Cardiac muscle cell (in vitro differentiated cells and primary cell): ENCODE data around the gene MYO5B. TPM values are rescaled to one million over a fixed set of nuclear protein-coding genes. Genes with fewer than 3 reads are reported as not detected.

Source experiments
- DNase-seq, 2 donors: peaks; one replicate each; pipeline versions ENCODE4 v3.0.0 to v3.0.0-alpha.2; 2010 to 2017; ENCODE audit warnings: low read depth in 1 of 2, low spot score in 1 of 2
- H3K27ac ChIP-seq: fragments of 200-600 bp; sonication (generic); 2 replicates; pipeline ENCODE4 v1.5.1; 2016
- H3K27me3 ChIP-seq: fragments of 200-600 bp; sonication (generic); 2 replicates; pipeline ENCODE4 v1.6.0; 2016; ENCODE audit warnings: control low read depth
- H3K36me3 ChIP-seq: fragments of 200-600 bp; sonication (generic); 2 replicates; pipeline ENCODE4 v1.5.1; 2016; ENCODE audit warnings: control low read depth
- H3K4me1 ChIP-seq: fragments of 200-600 bp; sonication (generic); 2 replicates; pipeline ENCODE4 v1.8.1; 2017; ENCODE audit warnings: low read depth, mild to moderate bottlenecking, mixed run types
- H3K4me3 ChIP-seq: fragments of 200-600 bp; sonication (generic); 2 replicates; pipeline ENCODE4 v1.5.1; 2016; ENCODE audit warnings: mild to moderate bottlenecking
- H3K9me3 ChIP-seq: fragments of 200-600 bp; sonication (generic); 2 replicates; pipeline ENCODE4 v1.5.1; 2017; ENCODE audit warnings: low read depth, mild to moderate bottlenecking, control low read depth
- polyA plus RNA-seq: library from polyadenylated mRNA; unstranded; fragments of >200 nt; fragmentation: Nextera tagmentation; extraction: Ambion mirVana; gene quantifications from 2 replicates; pipeline ENCODE4 v1.2.1, GENCODE V29; 2016
- total RNA-seq: library from RNA; depleted of rRNA; stranded (reverse); fragments of >200 nt; gene quantifications from 2 replicates; pipeline ENCODE4 v1.2.3, GENCODE V29; 2016
- TF ChIP-seq, protein P1 (sequence below): IDR thresholded peaks from 2 replicates; pipeline ENCODE4 v1.5.1; 2012; ENCODE audit warnings: low read depth, mild to moderate bottlenecking, low read length

The MYO5B gene
- total and polyA plus RNA-seq, 2 experiments from 2014 or later: 3.0 to 16.7 TPM

DNA sequence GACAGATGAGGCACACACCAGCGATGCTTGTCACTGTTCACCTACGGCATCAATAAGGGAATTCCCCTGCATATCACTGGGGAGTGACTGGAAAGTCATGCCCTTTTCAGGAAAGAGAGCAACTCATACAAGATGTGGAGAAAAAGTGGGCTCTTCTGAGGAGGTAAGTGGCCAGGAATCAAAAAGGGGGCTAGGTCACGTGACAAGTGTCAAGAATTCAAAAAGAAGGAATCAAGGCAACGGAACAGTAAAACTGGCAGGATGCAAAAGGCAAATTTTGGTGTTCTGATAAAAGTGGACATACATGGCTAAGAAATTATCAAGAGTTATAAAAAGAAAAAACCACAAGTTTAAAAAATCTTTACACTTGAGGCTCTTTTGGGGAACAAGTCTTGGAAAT is 190.9 kb downstream of the MYO5B start:
- Histone ChIP-seq H3K27ac (no peak overlapping the region), H3K27me3 (peaks cover 77% of the 10 kb centered on the region), H3K36me3 (no peaks in the 10 kb centered on the region), H3K4me1 (no peaks in the 10 kb centered on the region), H3K9me3 (no peaks in the 10 kb centered on the region), H3K4me3 (no peak overlapping the region)
- TF ChIP-seq, protein P1, sequence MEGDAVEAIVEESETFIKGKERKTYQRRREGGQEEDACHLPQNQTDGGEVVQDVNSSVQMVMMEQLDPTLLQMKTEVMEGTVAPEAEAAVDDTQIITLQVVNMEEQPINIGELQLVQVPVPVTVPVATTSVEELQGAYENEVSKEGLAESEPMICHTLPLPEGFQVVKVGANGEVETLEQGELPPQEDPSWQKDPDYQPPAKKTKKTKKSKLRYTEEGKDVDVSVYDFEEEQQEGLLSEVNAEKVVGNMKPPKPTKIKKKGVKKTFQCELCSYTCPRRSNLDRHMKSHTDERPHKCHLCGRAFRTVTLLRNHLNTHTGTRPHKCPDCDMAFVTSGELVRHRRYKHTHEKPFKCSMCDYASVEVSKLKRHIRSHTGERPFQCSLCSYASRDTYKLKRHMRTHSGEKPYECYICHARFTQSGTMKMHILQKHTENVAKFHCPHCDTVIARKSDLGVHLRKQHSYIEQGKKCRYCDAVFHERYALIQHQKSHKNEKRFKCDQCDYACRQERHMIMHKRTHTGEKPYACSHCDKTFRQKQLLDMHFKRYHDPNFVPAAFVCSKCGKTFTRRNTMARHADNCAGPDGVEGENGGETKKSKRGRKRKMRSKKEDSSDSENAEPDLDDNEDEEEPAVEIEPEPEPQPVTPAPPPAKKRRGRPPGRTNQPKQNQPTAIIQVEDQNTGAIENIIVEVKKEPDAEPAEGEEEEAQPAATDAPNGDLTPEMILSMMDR: no peak
- DNase-seq: no peak

DNA sequence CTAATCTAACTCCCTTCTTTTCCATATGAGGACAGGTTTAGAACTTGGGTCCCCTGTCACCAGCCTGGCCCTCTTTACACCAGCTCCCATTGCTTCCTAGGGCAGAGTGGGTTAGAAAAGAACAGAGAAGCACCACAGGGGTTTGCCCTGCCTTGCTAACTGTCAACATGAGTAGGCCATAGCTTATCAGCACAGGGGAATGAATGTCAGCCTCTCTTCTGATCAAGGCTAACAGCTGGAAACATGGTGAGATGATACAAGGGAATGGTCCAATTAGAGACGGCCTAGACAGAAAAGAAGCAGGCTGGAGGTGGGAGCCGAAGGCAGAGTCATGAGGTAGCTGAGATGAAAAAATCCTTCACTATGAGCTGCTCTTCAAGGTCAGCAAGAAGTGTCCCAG is 192.2 kb downstream of the MYO5B start:
- peaks cover under 1% of the 10 kb centered on the region for H3K4me1 ChIP-seq
- H3K27me3 ChIP-seq: peaks cover 72% of the 10 kb centered on the region
- no peaks in the 10 kb centered on the region for H3K9me3 ChIP-seq
- no peaks in the 10 kb centered on the region for H3K36me3 ChIP-seq
- no peak overlapping the region for H3K4me3 ChIP-seq
- no peak overlapping the region for H3K27ac ChIP-seq
- TF ChIP-seq, protein P1: no peak
- DNase-seq: no peak

DNA sequence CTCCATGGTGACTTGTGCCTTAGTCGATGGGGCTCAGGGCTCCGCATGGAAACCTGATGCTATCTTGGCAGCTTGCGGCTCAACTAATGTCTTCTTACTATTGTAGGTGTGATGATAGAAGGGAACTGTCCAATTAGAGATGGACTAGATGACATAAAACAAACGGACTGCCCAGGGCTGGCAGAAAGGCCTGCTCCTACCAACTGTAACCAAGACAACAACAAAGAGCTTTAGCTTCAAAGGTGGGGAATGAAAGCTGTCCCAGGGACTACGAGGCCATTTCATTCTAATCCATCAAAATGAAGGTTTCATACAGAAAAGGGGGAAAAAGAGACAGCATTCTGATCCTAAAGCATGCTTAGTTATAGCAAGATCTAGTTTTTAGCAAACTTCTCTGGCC is 194.7 kb downstream of the MYO5B start:
- H3K4me1 ChIP-seq: peaks cover 2% of the 10 kb centered on the region
- H3K9me3 ChIP-seq: no peaks in the 10 kb centered on the region
- peaks cover 49% of the 10 kb centered on the region for H3K27me3 ChIP-seq
- no peak overlapping the region for H3K27ac ChIP-seq
- no peaks in the 10 kb centered on the region for H3K36me3 ChIP-seq
- H3K4me3 ChIP-seq: no peak overlapping the region
- TF ChIP-seq, protein P1: no peak
- no peak for DNase-seq

DNA sequence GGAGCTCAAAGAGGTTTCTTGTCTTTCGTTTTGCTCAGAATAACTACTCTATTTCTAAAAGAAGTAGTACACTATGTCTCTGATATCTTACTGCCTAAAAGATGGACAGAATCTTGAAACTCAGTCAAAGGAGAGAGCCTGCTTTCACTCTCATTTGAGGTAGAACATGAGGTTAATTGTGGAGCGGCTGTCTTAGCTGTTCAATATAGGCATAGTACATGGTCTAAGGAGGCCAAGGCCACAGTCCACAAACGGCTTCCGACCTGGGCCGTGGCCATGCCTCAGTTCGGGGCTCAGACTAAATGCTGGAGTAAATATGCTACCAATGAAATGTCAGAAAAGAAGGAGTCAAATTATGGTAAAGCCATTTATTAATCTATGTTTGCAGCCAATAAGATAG is 195.8 kb downstream of the MYO5B start:
- Histone ChIP-seq H3K4me1 (peaks cover 2% of the 10 kb centered on the region), H3K27ac (no peak overlapping the region), H3K4me3 (no peak overlapping the region), H3K27me3 (peaks cover 46% of the 10 kb centered on the region), H3K36me3 (no peaks in the 10 kb centered on the region), H3K9me3 (no peaks in the 10 kb centered on the region)
- TF ChIP-seq, protein P1: no peak
- no peak for DNase-seq

DNA sequence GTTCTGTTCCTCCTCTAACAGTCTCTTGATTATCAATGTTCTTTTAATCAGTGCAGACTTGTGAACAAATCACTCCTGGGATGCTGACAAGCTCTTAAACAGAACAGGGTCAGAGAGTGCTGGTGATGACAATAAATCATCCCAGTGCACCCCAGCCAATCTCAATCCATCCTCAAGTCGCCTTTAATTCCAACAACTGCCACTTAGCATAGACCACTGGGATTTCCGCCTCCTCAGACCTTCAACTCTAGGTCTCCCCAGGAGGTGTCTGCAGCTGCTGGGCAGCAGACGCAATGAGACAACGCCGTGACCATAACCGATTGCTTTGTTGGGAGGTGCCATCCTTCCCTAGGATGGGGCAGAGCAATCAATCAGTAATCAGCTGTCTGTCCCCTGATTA is 197.4 kb downstream of the MYO5B start:
- TF ChIP-seq, protein P1: no peak
- Histone ChIP-seq H3K27ac (no peak overlapping the region), H3K9me3 (no peaks in the 10 kb centered on the region), H3K4me1 (peaks cover 2% of the 10 kb centered on the region), H3K27me3 (peaks cover 48% of the 10 kb centered on the region), H3K4me3 (no peak overlapping the region), H3K36me3 (no peaks in the 10 kb centered on the region)
- peak in 1 of 2 donors; percentile 54 for DNase-seq

DNA sequence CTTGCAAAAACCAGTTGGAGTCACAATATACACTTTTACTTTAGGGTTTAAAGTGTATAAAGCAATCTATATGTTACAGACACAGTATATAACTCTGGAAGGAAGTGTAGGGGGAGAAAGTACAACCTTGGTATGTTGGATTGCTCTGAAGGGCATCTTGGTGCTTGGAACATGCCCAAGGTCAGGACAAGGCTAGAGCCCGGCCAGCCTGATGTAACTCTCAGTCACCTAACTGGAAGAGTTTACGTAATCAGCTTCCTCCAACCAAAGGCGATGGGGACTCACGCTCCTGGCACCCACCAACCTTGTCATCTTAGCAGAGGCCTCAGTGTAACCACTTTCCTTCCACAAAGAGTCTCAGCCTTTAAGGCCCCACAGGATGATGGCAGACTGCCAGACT is 200.5 kb downstream of the MYO5B start:
- Histone ChIP-seq H3K4me3 (no peak overlapping the region), H3K4me1 (peaks cover 2% of the 10 kb centered on the region), H3K27ac (no peak overlapping the region), H3K36me3 (no peaks in the 10 kb centered on the region), H3K27me3 (peaks cover 58% of the 10 kb centered on the region), H3K9me3 (no peaks in the 10 kb centered on the region)
- no peak for DNase-seq
- TF ChIP-seq, protein P1: no peak
